ENCODE results near the gene MTOR. TPM values are rescaled to one million over a fixed set of nuclear protein-coding genes. Genes with fewer than 3 reads are reported as not detected.
"Not testable (repeated sequence)": the region's sequence is repeated elsewhere in the genome, so short reads cannot be mapped to it uniquely, and the experiment has no call there.

The MTOR gene
- polyA plus RNA-seq (2012; ENCODE audit: low read depth, missing spikeins): 15.2 TPM

DNA sequence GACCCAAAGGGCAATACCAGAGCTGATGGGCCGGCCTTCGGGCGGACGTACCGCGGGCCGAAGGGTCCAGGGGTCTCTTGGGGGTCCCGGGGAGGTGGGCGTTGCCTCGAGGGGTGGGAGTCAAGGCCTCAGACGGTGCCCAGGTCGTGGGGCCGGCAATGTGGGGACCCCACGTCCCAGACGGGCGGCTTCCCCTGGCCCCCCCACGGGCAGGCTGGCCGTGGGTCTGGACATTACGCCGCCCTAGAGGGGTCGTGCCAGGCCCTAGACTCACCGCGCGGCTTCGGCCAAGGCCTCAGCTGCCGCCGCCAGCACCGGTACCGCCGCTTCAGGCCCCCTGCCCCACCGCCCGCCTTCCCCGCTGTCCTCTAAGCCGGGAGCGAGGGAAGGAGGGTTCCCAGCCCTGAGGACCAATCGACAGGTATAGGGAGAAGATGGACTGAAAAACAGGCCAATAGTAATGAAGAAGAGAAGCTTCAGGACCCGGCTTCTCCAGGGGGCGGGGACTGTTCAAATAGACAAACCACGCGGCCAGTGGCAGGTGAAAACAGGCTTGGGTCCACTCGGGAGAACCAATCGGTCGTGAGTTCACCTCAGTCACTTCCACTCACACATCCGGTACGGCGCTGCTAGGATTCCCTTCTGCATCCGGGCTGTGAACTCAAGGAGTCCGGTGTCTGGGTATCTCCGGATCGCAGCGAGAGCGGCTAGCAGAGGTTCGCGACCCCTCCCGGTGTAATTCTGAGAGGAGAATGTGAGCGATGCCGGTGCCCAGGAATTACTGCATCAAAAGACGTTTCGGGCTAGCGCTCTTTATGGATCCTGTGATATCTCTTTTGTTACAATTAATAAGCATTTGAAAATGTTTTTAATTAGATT lies at the start of gene MTOR:
TSS of gene MTOR (minus strand) at position 381 of the 879 bp plus-strand sequence. CDS start 3,142 bp downstream, outside the sequence.
- FAIRE-seq: peak; percentile 99
- TF ChIP-seq POU2F2 (IDR thresholded peaks at IDR 0.05; ENCODE audit: low read depth, low read length) (peak; percentile 79), POLR2A (IDR thresholded peaks at IDR 0.05; ENCODE audit: low read depth, low read length) (peak; percentile 59), TAF1 (IDR thresholded peaks at IDR 0.05; ENCODE audit: low read depth, low read length) (peak; percentile 84), SPI1 (IDR thresholded peaks at IDR 0.05; ENCODE audit: low read depth, low read length) (no peak), POLR2AphosphoS5 (IDR thresholded peaks at IDR 0.05; ENCODE audit: low read depth, low read length) (peak; percentile 56), PAX5 (IDR thresholded peaks at IDR 0.05; ENCODE audit: insufficient read depth, low read length, severe bottlenecking) (no peak)
- DNase-seq (ENCODE audit: insufficient read length, low spot score): peak; percentile 96

DNA sequence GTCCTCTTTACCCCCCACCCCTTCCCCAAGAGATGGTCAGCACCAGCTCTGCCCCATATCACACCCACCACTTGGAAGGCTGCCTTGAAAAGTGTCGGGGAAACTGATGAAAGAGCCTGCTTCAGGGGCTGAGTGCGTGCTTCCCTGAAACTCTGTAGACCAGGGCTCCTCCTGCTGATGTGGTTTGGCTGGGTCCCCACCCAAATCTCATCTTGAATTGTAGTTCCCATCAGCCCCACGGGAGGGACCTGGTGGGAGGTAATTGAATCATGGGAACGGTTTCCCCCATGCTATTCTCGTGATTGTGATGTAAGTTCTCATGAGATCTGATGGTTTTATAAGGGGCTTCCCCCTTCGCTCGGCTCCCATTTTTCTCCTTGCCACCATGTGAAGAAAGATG lies 47.0 kb upstream of the MTOR start:
- no peak for TF ChIP-seq PAX5 (IDR thresholded peaks at IDR 0.05; ENCODE audit: insufficient read depth, low read length, severe bottlenecking)
- no peak for TF ChIP-seq TAF1 (IDR thresholded peaks at IDR 0.05; ENCODE audit: low read depth, low read length)
- TF ChIP-seq SPI1 (IDR thresholded peaks at IDR 0.05; ENCODE audit: low read depth, low read length): no peak
- TF ChIP-seq POLR2AphosphoS5 (IDR thresholded peaks at IDR 0.05; ENCODE audit: low read depth, low read length): no peak
- no peak for TF ChIP-seq POLR2A (IDR thresholded peaks at IDR 0.05; ENCODE audit: low read depth, low read length)
- no peak for TF ChIP-seq POU2F2 (IDR thresholded peaks at IDR 0.05; ENCODE audit: low read depth, low read length)
- no peak for DNase-seq (ENCODE audit: insufficient read length, low spot score)
- FAIRE-seq: no peak

DNA sequence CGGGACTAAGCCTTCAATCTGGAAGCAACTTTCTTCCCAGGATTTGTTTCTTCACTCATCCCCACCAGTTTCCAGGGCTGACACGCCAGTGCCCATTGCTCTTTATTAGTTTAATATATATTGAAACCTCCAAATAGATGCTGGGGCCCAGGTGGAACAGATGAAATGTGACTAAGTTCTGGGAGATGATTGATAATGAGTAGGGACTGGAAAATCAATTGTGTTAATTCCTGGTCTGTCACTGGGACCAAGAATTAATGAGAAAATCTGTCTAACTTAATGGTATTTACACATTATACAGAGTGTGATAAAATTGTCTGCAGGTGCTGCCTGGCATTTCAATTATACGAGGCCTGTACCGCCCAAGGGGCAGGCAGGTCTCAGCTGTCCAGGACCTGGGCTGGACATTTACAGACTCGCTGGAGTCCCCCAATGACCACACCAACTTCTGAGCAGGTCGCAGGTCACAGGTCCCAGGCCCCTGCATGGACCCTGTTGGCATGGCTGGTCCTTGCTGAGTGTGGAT lies 46.4 kb upstream of the MTOR start:
- TF ChIP-seq POLR2A (IDR thresholded peaks at IDR 0.05; ENCODE audit: low read depth, low read length): no peak
- no peak for TF ChIP-seq SPI1 (IDR thresholded peaks at IDR 0.05; ENCODE audit: low read depth, low read length)
- no peak for TF ChIP-seq POU2F2 (IDR thresholded peaks at IDR 0.05; ENCODE audit: low read depth, low read length)
- no peak for TF ChIP-seq PAX5 (IDR thresholded peaks at IDR 0.05; ENCODE audit: insufficient read depth, low read length, severe bottlenecking)
- TF ChIP-seq TAF1 (IDR thresholded peaks at IDR 0.05; ENCODE audit: low read depth, low read length): no peak
- no peak for DNase-seq (ENCODE audit: insufficient read length, low spot score)
- no peak for FAIRE-seq

DNA sequence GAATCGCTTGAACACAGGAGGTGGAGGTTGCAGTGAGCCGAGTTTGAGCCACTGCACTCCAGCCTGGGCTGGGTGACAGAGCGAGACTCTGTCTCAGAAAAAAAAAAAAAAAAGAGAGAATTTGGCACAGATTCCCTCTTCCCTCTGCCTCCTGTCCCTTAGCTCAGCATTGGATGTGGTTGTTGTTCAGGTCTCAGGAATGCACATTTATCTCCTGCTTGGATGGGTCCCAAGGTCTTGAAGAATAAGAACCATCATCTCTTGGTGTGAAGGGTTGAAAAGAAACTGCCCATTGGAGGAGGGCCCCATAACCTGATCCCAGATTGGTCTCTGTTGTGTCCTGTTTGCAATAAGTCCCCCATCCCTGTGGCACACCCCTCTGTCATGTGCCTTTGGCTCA lies 45.5 kb upstream of the MTOR start:
- TF ChIP-seq POLR2AphosphoS5 (IDR thresholded peaks at IDR 0.05; ENCODE audit: low read depth, low read length) (no peak), TAF1 (IDR thresholded peaks at IDR 0.05; ENCODE audit: low read depth, low read length) (no peak), POLR2A (IDR thresholded peaks at IDR 0.05; ENCODE audit: low read depth, low read length) (no peak), PAX5 (IDR thresholded peaks at IDR 0.05; ENCODE audit: insufficient read depth, low read length, severe bottlenecking) (no peak), SPI1 (IDR thresholded peaks at IDR 0.05; ENCODE audit: low read depth, low read length) (no peak), POU2F2 (IDR thresholded peaks at IDR 0.05; ENCODE audit: low read depth, low read length) (no peak)
- no peak for DNase-seq (ENCODE audit: insufficient read length, low spot score)
- no peak for FAIRE-seq

DNA sequence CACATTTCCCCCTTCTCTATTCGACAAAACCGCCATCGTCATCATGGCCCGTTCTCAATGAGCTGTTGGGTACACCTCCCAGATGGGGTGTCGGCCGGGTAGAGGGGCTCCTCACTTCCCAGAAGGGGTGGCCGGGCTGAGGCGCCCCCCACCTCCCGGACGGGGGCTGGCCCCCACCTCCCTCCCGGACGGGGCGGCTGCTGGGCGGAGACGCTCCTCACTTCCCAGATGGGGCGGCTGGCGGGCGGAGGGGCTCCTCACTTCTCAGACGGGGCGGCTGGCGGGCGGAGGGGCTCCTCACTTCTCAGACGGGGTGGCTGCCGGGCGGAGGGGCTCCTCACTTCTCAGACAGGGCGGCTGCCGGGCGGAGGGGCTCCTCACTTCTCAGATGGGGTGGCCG lies 43.2 kb upstream of the MTOR start:
- DNase-seq (ENCODE audit: insufficient read length, low spot score); FAIRE-seq: not testable (repeated sequence)

DNA sequence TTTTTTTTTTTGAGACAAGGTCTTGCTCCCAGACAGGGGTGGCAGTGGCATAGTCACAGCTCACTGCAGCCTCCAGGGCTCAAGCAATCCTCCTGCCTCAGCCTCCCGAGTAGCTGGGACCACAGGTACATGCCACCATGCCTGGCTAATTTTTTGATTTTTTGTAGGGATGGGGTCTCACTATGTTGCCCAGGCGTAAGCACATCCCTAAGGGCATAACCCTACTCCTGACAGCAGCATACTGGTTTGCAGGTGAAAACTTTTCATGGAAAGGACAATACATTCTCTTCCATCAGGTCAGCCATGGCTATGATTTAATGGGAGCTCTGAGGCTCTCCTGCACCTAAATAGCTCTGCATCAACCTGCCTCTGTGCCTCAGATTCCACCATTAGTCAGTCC lies 40.0 kb upstream of the MTOR start:
- TF ChIP-seq PAX5 (IDR thresholded peaks at IDR 0.05; ENCODE audit: insufficient read depth, low read length, severe bottlenecking): no peak
- TF ChIP-seq POLR2A (IDR thresholded peaks at IDR 0.05; ENCODE audit: low read depth, low read length): no peak
- no peak for TF ChIP-seq POU2F2 (IDR thresholded peaks at IDR 0.05; ENCODE audit: low read depth, low read length)
- no peak for TF ChIP-seq TAF1 (IDR thresholded peaks at IDR 0.05; ENCODE audit: low read depth, low read length)
- TF ChIP-seq SPI1 (IDR thresholded peaks at IDR 0.05; ENCODE audit: low read depth, low read length): no peak
- no peak for TF ChIP-seq POLR2AphosphoS5 (IDR thresholded peaks at IDR 0.05; ENCODE audit: low read depth, low read length)
- FAIRE-seq: no peak
- no peak for DNase-seq (ENCODE audit: insufficient read length, low spot score)

DNA sequence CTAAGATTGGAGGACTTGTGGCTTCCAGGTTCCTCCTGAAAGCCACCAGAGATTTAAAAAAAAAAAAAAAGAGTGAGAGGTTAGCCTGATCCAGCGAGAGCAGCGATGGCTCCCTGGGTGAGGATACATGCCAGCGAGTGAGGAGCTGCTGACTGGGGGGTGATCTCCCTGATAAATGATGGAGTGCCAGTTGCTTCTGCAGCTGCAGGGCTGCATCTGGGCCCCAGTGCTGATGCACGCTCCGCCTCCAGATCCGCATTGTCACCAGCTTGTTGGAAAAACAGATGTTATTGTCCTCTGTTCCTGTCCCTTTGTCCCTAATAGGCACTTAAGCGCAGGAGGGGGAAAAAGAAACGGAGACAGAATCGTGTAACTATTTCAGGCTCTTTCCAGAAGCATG lies 39.2 kb upstream of the MTOR start:
- TF ChIP-seq POLR2A (IDR thresholded peaks at IDR 0.05; ENCODE audit: low read depth, low read length) (no peak), POU2F2 (IDR thresholded peaks at IDR 0.05; ENCODE audit: low read depth, low read length) (no peak), POLR2AphosphoS5 (IDR thresholded peaks at IDR 0.05; ENCODE audit: low read depth, low read length) (no peak), SPI1 (IDR thresholded peaks at IDR 0.05; ENCODE audit: low read depth, low read length) (no peak), TAF1 (IDR thresholded peaks at IDR 0.05; ENCODE audit: low read depth, low read length) (no peak), PAX5 (IDR thresholded peaks at IDR 0.05; ENCODE audit: insufficient read depth, low read length, severe bottlenecking) (no peak)
- DNase-seq (ENCODE audit: insufficient read length, low spot score): no peak
- no peak for FAIRE-seq

DNA sequence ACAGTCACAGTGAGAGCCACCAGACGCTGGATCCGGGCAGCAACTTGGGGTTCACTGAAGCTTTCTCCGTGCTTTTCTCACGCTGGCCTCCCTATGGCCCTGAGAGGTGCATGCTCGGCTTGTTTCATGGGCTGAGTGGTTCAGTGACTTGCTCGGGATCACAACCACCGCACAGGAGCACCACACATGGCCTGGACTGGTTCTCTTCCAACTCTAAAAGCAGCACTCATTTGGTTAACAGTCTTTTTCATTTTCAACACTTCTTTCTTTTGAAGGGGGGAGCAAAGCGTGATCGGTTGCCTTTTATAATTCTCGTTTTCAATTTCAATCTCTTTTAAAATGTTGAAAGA lies 36.8 kb upstream of the MTOR start:
- no peak for FAIRE-seq
- TF ChIP-seq POLR2A (IDR thresholded peaks at IDR 0.05; ENCODE audit: low read depth, low read length): no peak
- TF ChIP-seq TAF1 (IDR thresholded peaks at IDR 0.05; ENCODE audit: low read depth, low read length): no peak
- no peak for TF ChIP-seq POLR2AphosphoS5 (IDR thresholded peaks at IDR 0.05; ENCODE audit: low read depth, low read length)
- no peak for TF ChIP-seq SPI1 (IDR thresholded peaks at IDR 0.05; ENCODE audit: low read depth, low read length)
- no peak for TF ChIP-seq POU2F2 (IDR thresholded peaks at IDR 0.05; ENCODE audit: low read depth, low read length)
- TF ChIP-seq PAX5 (IDR thresholded peaks at IDR 0.05; ENCODE audit: insufficient read depth, low read length, severe bottlenecking): no peak
- no peak for DNase-seq (ENCODE audit: insufficient read length, low spot score)

DNA sequence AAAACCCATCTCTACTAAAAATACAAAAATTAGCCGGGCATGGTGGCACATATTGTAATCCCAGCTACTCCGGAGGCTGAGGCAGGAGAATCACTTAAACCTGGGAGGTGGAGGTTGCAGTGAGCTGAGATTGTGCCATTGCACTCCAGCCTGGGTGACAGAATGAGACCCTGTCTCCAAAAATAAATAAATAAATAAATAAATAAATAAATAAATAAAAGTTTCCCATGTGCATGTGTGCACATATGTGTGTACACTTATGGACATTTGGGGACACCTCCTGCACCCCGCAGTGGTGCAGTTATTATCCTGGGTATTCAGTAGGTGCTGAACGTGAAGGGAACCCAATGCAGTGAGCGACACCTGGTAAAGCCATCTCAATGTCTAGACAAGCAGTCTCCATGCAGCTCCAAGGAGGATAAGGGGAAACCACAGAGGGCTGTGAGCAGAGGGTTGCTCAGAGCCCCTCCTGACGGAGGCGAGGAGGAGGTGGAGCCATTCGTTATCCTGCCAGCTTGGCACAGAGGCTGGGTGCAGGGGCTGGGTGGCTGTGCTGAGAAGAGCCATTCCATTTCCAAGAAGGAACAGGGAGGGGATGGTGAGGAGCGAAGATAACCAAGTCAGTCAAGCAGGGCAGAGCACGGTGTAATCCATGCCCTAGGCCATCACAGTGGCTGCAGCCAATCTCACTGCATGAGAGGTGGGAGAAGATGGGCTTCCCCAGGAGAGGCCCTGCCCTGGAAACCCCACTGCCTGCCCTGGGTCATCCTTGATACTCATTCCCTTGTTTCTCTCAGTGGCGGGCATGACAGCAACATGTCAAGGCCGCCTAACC lies 36.3 kb upstream of the MTOR start:
- no peak for DNase-seq (ENCODE audit: insufficient read length, low spot score)
- FAIRE-seq: no peak
- TF ChIP-seq PAX5 (IDR thresholded peaks at IDR 0.05; ENCODE audit: insufficient read depth, low read length, severe bottlenecking) (no peak), TAF1 (IDR thresholded peaks at IDR 0.05; ENCODE audit: low read depth, low read length) (no peak), SPI1 (IDR thresholded peaks at IDR 0.05; ENCODE audit: low read depth, low read length) (no peak), POLR2A (IDR thresholded peaks at IDR 0.05; ENCODE audit: low read depth, low read length) (no peak), POU2F2 (IDR thresholded peaks at IDR 0.05; ENCODE audit: low read depth, low read length) (no peak), POLR2AphosphoS5 (IDR thresholded peaks at IDR 0.05; ENCODE audit: low read depth, low read length) (no peak)

DNA sequence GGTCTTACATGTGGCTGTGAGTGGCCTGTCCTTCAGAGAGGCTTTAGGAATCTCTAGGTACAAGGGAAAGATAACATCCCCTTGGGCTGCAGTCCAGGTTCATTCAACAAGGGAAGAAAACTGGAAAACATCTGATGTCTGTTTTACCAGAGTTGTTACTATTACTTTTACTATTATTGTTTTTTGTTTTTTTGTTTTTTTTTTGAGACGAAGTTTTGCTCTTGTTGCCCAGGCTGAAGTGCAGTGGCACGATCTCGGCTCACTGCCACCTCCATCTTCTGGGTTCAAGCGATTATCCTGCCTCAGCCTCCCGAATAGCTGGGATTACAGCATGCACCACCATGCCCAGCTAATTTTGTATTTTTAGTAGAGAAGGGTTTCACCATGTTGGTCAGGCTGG lies 35.4 kb upstream of the MTOR start:
- not testable (repeated sequence) for FAIRE-seq; DNase-seq (ENCODE audit: insufficient read length, low spot score)
